ENCODE results near the gene ABCB6.

ABCB6 gene

GRCh38 chr2:219182331-219183150 lies 36.2 kb downstream of the ABCB6 start:
- DNase-seq: peak; percentile 51

DNA sequence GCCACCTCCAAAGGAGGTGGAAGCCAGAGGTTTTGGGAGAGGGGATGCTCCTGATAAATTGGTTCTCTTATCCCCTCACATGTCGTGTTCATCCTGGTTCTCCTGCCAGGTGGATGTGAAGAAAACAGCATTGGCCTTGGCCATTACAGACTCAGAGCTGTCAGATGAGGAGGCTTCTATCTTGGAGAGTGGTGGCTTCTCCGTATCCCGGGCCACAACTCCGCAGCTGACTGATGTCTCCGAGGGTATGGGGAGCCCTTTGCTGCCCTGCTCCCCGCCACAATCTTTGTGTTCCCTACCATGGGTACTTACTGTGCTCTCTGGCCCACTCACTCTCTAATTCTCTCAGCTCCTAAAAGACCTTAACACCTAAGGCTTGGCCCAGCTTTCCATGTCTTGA lies 37.2 kb downstream of the ABCB6 start:
- no peak for DNase-seq

DNA sequence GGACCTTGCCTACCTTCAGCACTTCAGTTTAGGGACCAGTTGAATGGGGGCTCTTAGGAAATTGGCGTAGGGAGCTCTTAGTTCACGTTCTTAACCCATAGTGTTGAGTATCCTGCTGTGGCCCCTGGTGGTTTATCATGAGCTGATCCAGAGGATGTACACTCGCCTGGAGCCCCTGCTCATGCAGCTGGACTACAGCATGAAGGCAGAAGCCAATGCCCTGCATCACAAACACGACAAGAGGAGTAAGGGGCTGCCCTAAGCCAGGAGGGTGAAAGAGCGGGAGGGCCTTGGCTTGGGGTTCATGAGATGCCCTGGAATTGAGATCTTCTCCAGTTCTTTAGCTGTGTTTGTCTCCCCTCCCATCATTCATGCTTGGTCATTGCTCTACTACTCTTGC lies 37.8 kb downstream of the ABCB6 start:
- no peak for DNase-seq

- no peak for DNase-seq
Observed at GRCh38 chr2:219179601-219180465, 38.9 kb downstream of the ABCB6 start.

DNA sequence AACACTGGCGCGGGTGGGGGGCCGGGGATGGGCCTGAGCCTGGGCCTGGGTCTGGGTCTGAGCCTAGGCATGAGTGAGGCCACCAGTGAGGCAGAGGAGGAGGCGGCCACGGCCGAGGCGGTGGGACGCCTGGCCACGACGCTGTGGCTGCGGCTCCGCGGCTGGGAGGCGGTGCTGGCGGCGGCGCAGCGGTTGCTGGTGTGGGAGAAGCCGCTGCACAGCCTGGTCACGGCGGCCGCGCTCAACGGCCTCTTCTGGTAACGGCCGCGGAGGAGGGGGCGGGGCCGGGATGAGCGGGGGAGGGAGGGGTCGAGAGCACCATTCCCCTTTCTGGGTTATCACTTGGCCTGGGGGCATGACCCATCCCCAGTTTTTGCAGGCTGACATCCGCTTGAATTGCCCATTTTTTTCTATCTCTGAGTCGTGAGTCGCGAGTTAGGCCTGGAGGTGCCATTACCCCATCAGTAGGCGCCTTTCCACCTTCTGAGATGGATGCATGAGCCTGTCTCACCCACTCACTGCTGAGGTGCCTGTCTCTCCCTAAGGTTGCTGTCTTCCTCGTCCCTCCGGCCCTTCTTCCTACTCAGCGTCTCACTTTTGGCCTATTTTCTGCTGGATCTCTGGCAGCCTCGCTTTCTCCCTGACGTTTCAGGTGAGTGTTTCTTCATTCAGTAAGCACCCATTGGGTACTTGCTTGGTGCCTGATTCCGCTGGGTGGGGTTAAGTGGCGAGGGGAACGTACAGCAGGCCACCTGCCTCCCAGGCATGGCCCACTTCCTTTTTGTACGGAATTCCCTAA lies 40.2 kb downstream of the ABCB6 start:
- peak; percentile 26 for DNase-seq

- peak; percentile 89 for DNase-seq
Observed at GRCh38 chr2:219177552-219178376, 41.0 kb downstream of the ABCB6 start, which contains the start of gene RETREG2. RETREG2 (plus strand) TSS chr2:219178275; CDS start chr2:219178353, 78 bp downstream.

DNA sequence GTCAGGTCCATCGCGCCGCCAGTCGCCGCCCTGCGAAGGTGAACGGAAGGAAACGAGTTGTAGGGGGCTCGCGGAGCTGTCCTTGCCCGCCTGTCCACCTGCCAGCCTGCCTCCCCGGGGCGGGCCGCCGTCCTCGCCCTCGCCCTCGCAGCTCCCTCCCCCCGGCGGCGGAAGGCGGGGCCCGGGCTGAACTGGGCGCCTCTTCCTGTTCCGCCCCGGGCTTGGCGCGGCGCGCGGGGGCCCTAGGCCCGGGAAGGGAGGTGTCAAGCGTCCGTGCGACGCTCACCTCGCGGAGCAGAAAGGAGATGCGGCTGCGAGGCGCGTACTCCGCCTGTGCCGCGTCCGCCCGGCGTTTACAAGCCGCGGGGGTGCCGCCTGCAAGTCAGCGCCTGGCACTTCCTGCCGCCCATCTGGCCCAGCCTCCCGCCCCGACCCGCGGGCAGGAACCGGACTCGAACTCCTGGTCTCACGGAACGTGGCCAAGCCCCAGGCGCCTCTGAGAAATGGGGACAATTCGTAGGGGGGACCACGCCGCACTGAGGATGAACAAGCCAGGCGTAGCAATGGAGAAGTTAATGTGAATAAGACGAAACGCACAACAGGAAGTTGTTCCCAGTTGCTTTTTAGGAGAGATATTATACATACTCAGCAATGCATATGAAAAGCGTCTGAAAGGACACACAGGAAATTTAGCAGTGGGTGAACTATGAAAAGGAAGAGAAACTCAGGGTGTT lies 41.8 kb downstream of the ABCB6 start, which contains the start of gene CNPPD1:
Gene CNPPD1, minus strand, starts transcription at position 108 of the 734 bp plus-strand sequence. Its CDS starts 97 bp downstream, at position 11.
- DNase-seq: peak; percentile 89

- DNase-seq: peak; percentile 63
Observed at GRCh38 chr2:219175928-219176817, 42.6 kb downstream of the ABCB6 start.

- DNase-seq: no peak
Observed at GRCh38 chr2:219175486-219175885, 43.3 kb downstream of the ABCB6 start.

DNA sequence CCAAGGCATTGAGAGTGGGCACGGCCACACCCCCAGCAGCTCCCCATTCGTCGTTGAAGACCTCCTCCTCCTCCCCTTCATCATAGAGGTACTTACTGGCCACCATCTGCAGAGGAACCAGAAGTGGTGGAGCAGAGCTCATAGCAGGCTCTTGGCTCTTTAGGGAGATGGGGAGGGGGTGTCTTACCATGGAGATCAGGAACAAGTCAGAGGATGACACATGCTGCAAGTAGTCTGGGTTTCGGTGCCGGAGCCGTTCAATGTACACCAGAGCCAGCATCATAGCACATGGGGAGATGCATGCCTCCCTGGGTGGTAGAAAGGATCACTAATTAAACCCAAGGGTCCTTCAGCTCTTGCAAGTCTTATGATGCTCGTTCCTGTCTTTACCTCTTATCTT lies 44.0 kb downstream of the ABCB6 start:
- DNase-seq: no peak

DNA sequence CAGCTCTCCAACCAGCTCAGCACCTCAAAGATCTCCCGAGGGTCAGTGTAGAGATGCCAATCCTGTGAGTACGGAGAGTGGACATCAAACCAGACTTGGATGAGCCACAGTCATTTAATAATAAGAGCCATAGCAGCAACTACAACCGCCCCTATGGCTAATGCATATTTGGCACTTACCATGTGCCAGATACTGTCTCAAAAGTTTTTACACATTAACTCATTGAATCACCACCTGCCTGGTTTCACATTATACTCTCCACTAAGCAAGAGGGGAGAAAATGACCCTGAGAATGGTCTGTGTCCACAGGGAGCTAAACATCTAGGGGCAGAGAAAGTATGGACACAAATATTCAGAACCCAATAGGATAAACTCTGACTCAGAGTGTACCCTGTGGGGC lies 44.6 kb downstream of the ABCB6 start:
- no peak for DNase-seq

DNA sequence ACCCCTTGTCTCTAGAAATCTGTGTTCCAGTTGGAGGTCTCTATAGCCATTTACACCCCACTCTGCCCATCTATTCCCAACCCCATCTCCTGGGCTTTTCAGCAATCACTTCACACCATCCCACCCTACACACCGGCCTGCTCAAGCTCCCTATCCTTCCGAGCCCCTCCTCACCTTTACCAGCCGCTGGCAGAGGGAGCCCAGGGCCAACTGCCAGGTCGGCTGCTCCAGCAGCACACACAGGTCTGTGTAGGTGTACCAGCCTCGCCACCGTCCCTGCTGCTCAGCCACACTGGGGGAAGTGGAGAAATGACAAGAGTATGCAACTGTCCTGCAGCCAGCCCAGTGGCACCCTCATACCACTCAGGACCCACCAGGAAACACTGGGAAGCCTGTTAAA lies 45.6 kb downstream of the ABCB6 start:
- no peak for DNase-seq

GRCh38 chr2:219172231-219173154 lies 46.3 kb downstream of the ABCB6 start:
- no peak for DNase-seq

- DNase-seq: peak; percentile 39
Observed at GRCh38 chr2:219171231-219171651, 47.5 kb downstream of the ABCB6 start.

DNA sequence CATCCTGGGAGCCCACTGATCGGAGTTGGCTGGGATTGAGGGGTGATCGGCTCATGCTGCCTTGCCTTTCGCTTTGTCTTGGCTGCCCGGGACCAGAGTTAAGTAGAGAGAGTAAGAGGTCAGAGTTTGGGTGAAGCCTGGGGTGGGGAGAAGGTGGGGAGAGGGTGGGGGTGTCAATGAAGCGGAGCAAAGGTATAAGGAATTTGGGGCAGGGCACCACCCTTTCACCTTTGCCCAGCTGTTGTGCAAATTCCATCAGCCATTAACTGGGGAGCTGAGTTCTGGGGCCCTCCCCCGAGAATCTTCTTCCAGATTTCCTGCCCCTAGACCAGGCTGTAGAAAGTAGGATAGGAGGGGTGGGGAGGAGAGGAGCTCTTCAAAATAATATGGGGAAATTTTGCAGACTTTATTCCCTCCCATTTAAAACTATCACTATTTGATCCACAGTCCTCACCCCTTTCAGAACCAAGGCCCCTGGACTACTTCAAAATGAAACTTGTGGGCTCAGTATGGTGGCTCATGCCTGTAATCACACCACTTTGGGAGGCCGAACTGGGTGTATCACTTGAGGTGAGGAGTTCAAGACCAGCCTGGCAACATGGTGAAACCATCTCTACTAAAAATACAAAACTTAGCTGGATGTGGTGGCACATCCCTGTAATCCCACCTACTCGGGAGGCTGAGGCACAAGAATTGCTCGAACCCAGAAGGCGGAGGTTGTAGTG lies 48.7 kb downstream of the ABCB6 start, which contains the start of gene SLC23A3:
Gene SLC23A3, minus strand, starts transcription at position 100 of the 725 bp plus-strand sequence. Its CDS starts 45 bp downstream, at position 55.
- no peak for DNase-seq

DNA sequence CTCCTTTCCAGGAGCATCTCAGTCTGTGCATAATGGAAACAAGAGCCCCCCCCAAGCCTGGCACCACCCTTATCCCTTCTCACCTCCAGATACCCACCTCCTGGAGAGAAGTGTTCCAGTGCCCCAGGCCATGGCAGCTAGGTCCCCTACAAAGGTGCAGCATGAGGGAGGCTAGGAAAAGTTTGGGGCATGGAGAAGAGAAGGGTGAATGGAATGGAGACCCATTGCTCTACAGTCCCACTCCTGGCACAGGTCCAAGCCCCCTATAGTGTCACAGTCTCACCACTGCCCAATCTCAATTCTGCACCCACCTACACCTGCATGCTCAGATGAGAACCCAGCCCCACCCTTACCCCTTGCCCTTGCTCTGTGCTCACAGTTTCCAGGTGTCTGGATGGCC lies 49.8 kb downstream of the ABCB6 start:
- no peak for DNase-seq

GRCh38 chr2:219168526-219168925 lies 50.2 kb downstream of the ABCB6 start:
- no peak for DNase-seq

DNA sequence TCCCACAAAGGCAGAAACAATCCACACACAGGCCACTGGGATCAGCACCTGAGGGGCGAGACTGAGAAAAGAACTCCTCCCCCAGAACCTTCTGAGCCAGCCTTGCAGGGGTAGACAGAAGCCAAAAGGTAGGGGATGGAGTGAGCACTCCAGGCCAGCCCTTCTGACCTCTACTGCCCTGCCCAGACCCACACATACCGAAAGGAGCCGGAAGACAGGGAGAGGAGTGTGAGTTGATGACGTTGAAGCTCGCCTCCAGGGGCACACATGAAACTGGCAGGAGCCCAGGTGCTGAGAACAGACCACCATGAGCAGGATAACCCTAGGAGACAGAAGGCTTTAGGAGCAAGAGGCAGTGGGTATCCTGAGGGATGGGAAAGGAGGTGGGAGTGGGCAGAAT lies 50.8 kb downstream of the ABCB6 start:
- DNase-seq: no peak

Data from inflammatory macrophage treated with lipopolysaccharide for 4 hours (primary cell).